GM12878 (cell line): ENCODE measurements around the gene PPP1R26. TPM values are rescaled to one million over a fixed set of nuclear protein-coding genes. Genes with fewer than 3 reads are reported as not detected.

ENCODE experiments used
- ATAC-seq: fragments of 200-7000 bp; cut with Tn5 transposase; 3 replicates; pipeline ENCODE4 v1.9.1; 2020; ENCODE audit warnings: mild to moderate bottlenecking, moderate library complexity
- BruUV-seq: library from RNA; stranded (reverse); fragments of 400-500 nt; replicated peaks from 2 replicates; lab custom pipeline; 2021; lab: Mats Ljungman, UMichigan
- CTCF ChIA-PET: fragments of 300-600 bp; sonication (Branson Sonifier 250); formaldehyde crosslinking; extraction: SDS; loops from one replicate; lab custom pipeline; 2021; ENCODE audit warnings: inconsistent platforms; lab: Yijun Ruan, JAX
- POLR2A ChIA-PET: fragments of 350-600 bp; formaldehyde crosslinking; extraction: SDS; loops from one replicate; lab custom pipeline; 2021; ENCODE audit warnings: inconsistent platforms; lab: Charles Lee
- RAD21 ChIA-PET: fragments of 300-600 bp; sonication (Branson Sonifier 250); formaldehyde crosslinking; loops from one replicate; lab custom pipeline; 2023; ENCODE audit warnings: antibody characterized with exemption; ENCODE audit not compliant: unreplicated experiment; lab: Charles Lee
- SMC1A ChIA-PET: fragments of 300-600 bp; sonication (Branson Sonifier 250); formaldehyde crosslinking; loops from one replicate; lab custom pipeline; 2023; ENCODE audit not compliant: unreplicated experiment, uncharacterized antibody; lab: Charles Lee
- DNase-seq: peaks from one replicate; pipeline ENCODE4 v3.0.0-alpha.2; 2011; ENCODE audit warnings: low read depth, low spot score
- FAIRE-seq: peaks from 3 replicates; lab custom pipeline; 2011; peaks lifted over from hg19 to GRCh38; lab: Jason Lieb, UNC
- H2AFZ ChIP-seq: 2 replicates; pipeline ENCODE4 v1.6.0; 2011; ENCODE audit warnings: low read depth, low read length, control low read depth; ENCODE audit not compliant: control insufficient read depth
- H3K27ac ChIP-seq: 2 replicates; pipeline ENCODE4 v1.5.1; 2011; ENCODE audit warnings: control low read depth; ENCODE audit not compliant: control insufficient read depth, insufficient read depth
- H3K27me3 ChIP-seq, 2 experiments: replicated peaks in 1 of 2; 2 replicates each; pipeline versions ENCODE4 v1.6.0 to v1.6.1; 2011; ENCODE audit warnings: low read length in 1 of 2; ENCODE audit not compliant: control insufficient read depth in 2 of 2, insufficient read depth in 2 of 2
- H3K36me3 ChIP-seq, 2 experiments: 2 replicates each; pipeline ENCODE4 v1.5.1; 2011; ENCODE audit warnings: low read length in 1 of 2; ENCODE audit not compliant: control insufficient read depth in 2 of 2, insufficient read depth in 2 of 2
- H3K4me1 ChIP-seq: 2 replicates; pipeline ENCODE4 v1.6.1; 2011; ENCODE audit warnings: mild to moderate bottlenecking, low read length, moderate library complexity, mixed read lengths; ENCODE audit not compliant: control insufficient read depth, insufficient read depth
- H3K4me2 ChIP-seq: 2 replicates; pipeline ENCODE4 v1.6.0; 2011; ENCODE audit warnings: control low read depth; ENCODE audit not compliant: control insufficient read depth, insufficient read depth
- H3K4me3 ChIP-seq: fragments of 200-600 bp; sonication (generic); 2 replicates; pipeline ENCODE4 v1.5.1; 2016
- H3K79me2 ChIP-seq: 2 replicates; pipeline ENCODE4 v1.6.0; 2011; ENCODE audit warnings: low read length; ENCODE audit not compliant: control insufficient read depth, insufficient read depth
- H3K9ac ChIP-seq: 2 replicates; pipeline ENCODE4 v1.8.0; 2011; ENCODE audit warnings: low read length, control low read depth, mixed read lengths; ENCODE audit not compliant: control insufficient read depth, insufficient read depth
- H3K9me3 ChIP-seq: replicated peaks from 3 replicates; pipeline ENCODE4 v1.5.1; 2011; ENCODE audit warnings: mild to moderate bottlenecking, low read length; ENCODE audit not compliant: control insufficient read depth, insufficient read depth
- H4K20me1 ChIP-seq: 2 replicates; pipeline ENCODE4 v1.6.0; 2011; ENCODE audit not compliant: control insufficient read depth, insufficient read depth
- GATAD2B ChIP-seq: fragments of 450-650 bp; conservative IDR thresholded peaks from 2 replicates; pipeline ENCODE4 v1.6.1; 2017; ENCODE audit warnings: low read depth, mild to moderate bottlenecking, moderate library complexity
- NKRF ChIP-seq: fragments of 450-650 bp; conservative IDR thresholded peaks from 2 replicates; pipeline ENCODE4 v1.6.1; 2017; ENCODE audit warnings: mild to moderate bottlenecking, moderate library complexity
- POLR2A ChIP-seq: IDR thresholded peaks from 2 replicates; pipeline ENCODE4 v1.6.1; 2011; ENCODE audit warnings: low read depth, mild to moderate bottlenecking, low read length
- SIN3A ChIP-seq: IDR thresholded peaks from 2 replicates; pipeline ENCODE4 v1.6.1; 2012; ENCODE audit warnings: low read depth, low read length, improper control_type of control experiment
- ZZZ3 ChIP-seq: IDR thresholded peaks from 2 replicates; pipeline ENCODE4 v1.6.1; 2011; ENCODE audit warnings: low read depth; ENCODE audit not compliant: control insufficient read depth, insufficient read length
- whole genome bisulfite sequencing: methylation state at CpG from one replicate; pipeline ENCODE4 v1.1.6; 2016; ENCODE audit warnings: low lambda C conversion rate; ENCODE audit not compliant: insufficient replicate concordance, insufficient coverage; ENCODE audit errors: missing lambda C conversion rate; 5-methylcytosine and 5-hydroxymethylcytosine counted together
- in situ Hi-C: fragments of 300-500 bp; cut with MboI; formaldehyde crosslinking; loops from 9 replicates; pipeline ENCODE4 v1.14.3; 2018; ENCODE audit warnings: mixed read lengths
- intact Hi-C: fragments of 100-400 bp; cut with micrococcal nuclease; formaldehyde crosslinking; loops from one replicate; pipeline ENCODE4 v1.14.2; 2022; ENCODE audit not compliant: unreplicated experiment
- polyA plus RNA-seq, 11 experiments: library from polyadenylated mRNA; depleted of rRNA in 4 of 11; unstranded in 6 of 11; stranded (reverse) in 5 of 11; fragments of >200 nt; fragmentation: Nextera tagmentation in 4 of 11; fragmentation: Illumina TruSeq in 1 of 11; extraction: Ambion mirVana in 4 of 11; extraction: Trizol in 1 of 11; gene quantifications; 1 replicate in 1 of 11; 2 replicates in 10 of 11; pipeline versions ENCODE4 v1.2.1 to v1.2.3, GENCODE V29; 2011 to 2016; ENCODE audit warnings: inconsistent platforms in 2 of 11, missing spikeins in 2 of 11, low read depth in 1 of 11
- total RNA-seq, 4 experiments: library from RNA; depleted of rRNA in 3 of 4; stranded (reverse); fragments of >200 nt in 3 of 4; fragmentation: Illumina TruSeq in 1 of 4; extraction: Trizol in 1 of 4; gene quantifications; 2 replicates each; pipeline versions ENCODE4 v1.2.1 to v1.2.3, GENCODE V29; 2013 to 2021

PPP1R26 gene
- total and polyA plus RNA-seq, 10 of the 15 experiments (the other 5 are each of a cell fraction or from before 2014, with no cell fraction given) = 0.02 to 1.9 (median 0.18) TPM

GRCh38 chr9:135501261-135502167 lies 21.9 kb downstream of the PPP1R26 start:
- POLR2A ChIA-PET = no interaction called here
- no peak for FAIRE-seq

GRCh38 chr9:135502168-135502872 lies 22.7 kb downstream of the PPP1R26 start:
- Histone ChIP-seq H4K20me1 (peaks cover 4% of the 10 kb centered on the region; the same call in 1 of the 2 replicates), H3K36me3 (peaks cover 10 to 22% of the 10 kb centered on the region in 2 experiments; a peak in 3 of 4 replicates), H3K9ac (no peak overlapping the region), H3K9me3 (no peaks in the 10 kb centered on the region), H3K4me3 (peak overlapping the region; percentile 58; the same call in 1 of the 2 replicates), H3K79me2 (peaks cover 14% of the 10 kb centered on the region), H3K27me3 (no peaks in the 10 kb centered on the region), H3K4me2 (peak overlapping the region; percentile 91), H2AFZ (no peak overlapping the region), H3K4me1 (peaks cover 17% of the 10 kb centered on the region), H3K27ac (no peak overlapping the region)
- BruUV-seq = TSS peak; percentile 70
- in situ Hi-C loops = no loop called here
- ChIA-PET SMC1A (no interaction called here), POLR2A (no interaction called here), RAD21 (no interaction called here), CTCF (no interaction called here)
- no peak for TF ChIP-seq NKRF
- 0 out of 2 replicates have a peak, but pooled peaks have one; percentile 18 for TF ChIP-seq POLR2A
- no peak for ATAC-seq
- WGBS = 88% methylated on average over 15 of the region's 15 CpGs
- no peak for FAIRE-seq
- no peak for DNase-seq
- intact Hi-C loops = no loop called here

More at GRCh38 chr9:135501261-135502167, 21.9 kb downstream of the PPP1R26 start:
- H3K4me1 ChIP-seq = peaks cover 17% of the 10 kb centered on the region
- SMC1A ChIA-PET = no interaction called here
- H3K4me3 ChIP-seq = peak overlapping the region; percentile 58
- peak; percentile 87; the same call in 2 of the 3 replicates for ATAC-seq
- H3K36me3 ChIP-seq = peaks cover 10 to 22% of the 10 kb centered on the region in 2 experiments; a peak in 3 of 4 replicates
- DNase-seq = no peak
- H3K9ac ChIP-seq = peak overlapping the region; percentile 77
- BruUV-seq = no TSS peak
- peaks cover 4% of the 10 kb centered on the region; the same call in 1 of the 2 replicates for H4K20me1 ChIP-seq
- TF ChIP-seq GATAD2B = 0 out of 2 replicates have a peak, but pooled peaks have one; percentile 0
- TF ChIP-seq SIN3A = 0 out of 2 replicates have a peak, but pooled peaks have one; percentile 21
- no peak for TF ChIP-seq ZZZ3
- H3K9me3 ChIP-seq = no peaks in the 10 kb centered on the region
- CTCF ChIA-PET = no interaction called here
- H3K27ac ChIP-seq = peak overlapping the region; percentile 63
- peak overlapping the region; percentile 91 for H3K4me2 ChIP-seq
- H3K79me2 ChIP-seq = peaks cover 14% of the 10 kb centered on the region
- WGBS = 50% methylated on average over 37 of the region's 38 CpGs
- H3K27me3 ChIP-seq = no peaks in the 10 kb centered on the region
- RAD21 ChIA-PET = no interaction called here
- in situ Hi-C loops = no loop called here
- intact Hi-C loops = no loop called here
- peak overlapping the region; percentile 86; the same call in 1 of the 2 replicates for H2AFZ ChIP-seq
